ENCODE measurements around the gene TSC22D3. TPM values are rescaled to one million over a fixed set of nuclear protein-coding genes. Genes with fewer than 3 reads are reported as not detected.

TSC22D3 gene
- total RNA-seq, 2 donors from 2014 or later, result 9.9 to 10.5 TPM

GRCh38 chrX:107716118-107716684 lies 59.4 kb downstream of the TSC22D3 start:
- Histone ChIP-seq H3K4me3 (ENCODE audit: low read length) (peak overlapping the region; percentile 75), H3K4me1 (ENCODE audit: control insufficient read depth, insufficient read depth, low read length) (no peaks in the 10 kb centered on the region), H3K27me3 (ENCODE audit: control insufficient read depth, insufficient read depth, low read length, poor library complexity, severe bottlenecking) (peaks cover 14% of the 10 kb centered on the region), H3K36me3 (ENCODE audit: control insufficient read depth, insufficient read depth, low read length) (no peaks in the 10 kb centered on the region), H3K9me3 (ENCODE audit: control insufficient read depth, low read length) (no peaks in the 10 kb centered on the region), H3K9ac (ENCODE audit: extremely low read depth, low read length, poor library complexity, severe bottlenecking) (no peak overlapping the region), H3K27ac (ENCODE audit: low read depth, low read length) (no peak overlapping the region)
- 1% methylated on average over 37 of the region's 52 CpGs; no CpG with 5 or more reads in 1 of the 2 experiments for WGBS, 2 experiments (ENCODE audit: insufficient coverage in 1 of 2, insufficient read length in 1 of 2)
- H3K36me3 Mint-ChIP-seq (ENCODE audit: low read depth), result no peaks in the 10 kb centered on the region
- peak; percentile 89 for DNase-seq
- H3K4me3 Mint-ChIP-seq, result peak overlapping the region; percentile 65
- no peaks in the 10 kb centered on the region for H3K9me3 Mint-ChIP-seq
- peaks cover 17% of the 10 kb centered on the region for H3K4me1 Mint-ChIP-seq
- H3K27ac Mint-ChIP-seq, result peak overlapping the region; percentile 65
- TF ChIP-seq CTCF (conservative IDR thresholded peaks at IDR 0.05), result no peak
- peaks cover 39% of the 10 kb centered on the region for H3K27me3 Mint-ChIP-seq (ENCODE audit: insufficient read depth)

GRCh38 chrX:107715331-107716117 lies 60.1 kb downstream of the TSC22D3 start:
- Histone ChIP-seq H3K4me3 (ENCODE audit: low read length) (peak overlapping the region; percentile 75), H3K27me3 (ENCODE audit: control insufficient read depth, insufficient read depth, low read length, poor library complexity, severe bottlenecking) (peaks cover 14% of the 10 kb centered on the region), H3K27ac (ENCODE audit: low read depth, low read length) (no peak overlapping the region), H3K36me3 (ENCODE audit: control insufficient read depth, insufficient read depth, low read length) (no peaks in the 10 kb centered on the region), H3K9ac (ENCODE audit: extremely low read depth, low read length, poor library complexity, severe bottlenecking) (no peak overlapping the region), H3K9me3 (ENCODE audit: control insufficient read depth, low read length) (no peaks in the 10 kb centered on the region), H3K4me1 (ENCODE audit: control insufficient read depth, insufficient read depth, low read length) (no peaks in the 10 kb centered on the region)
- peak; percentile 60 for DNase-seq
- Mint-ChIP-seq H3K4me3 (peak overlapping the region; percentile 65), H3K36me3 (ENCODE audit: low read depth) (no peaks in the 10 kb centered on the region), H3K27me3 (ENCODE audit: insufficient read depth) (peaks cover 35% of the 10 kb centered on the region), H3K27ac (peak overlapping the region; percentile 65), H3K9me3 (no peaks in the 10 kb centered on the region), H3K4me1 (peaks cover 24% of the 10 kb centered on the region)
- 30 to 55% methylated on average over 2 to 15 of the region's 15 CpGs for WGBS, 2 experiments (ENCODE audit: insufficient coverage in 1 of 2, insufficient read length in 1 of 2)
- no peak for TF ChIP-seq CTCF (conservative IDR thresholded peaks at IDR 0.05)

- H3K9ac ChIP-seq (ENCODE audit: extremely low read depth, low read length, poor library complexity, severe bottlenecking), result no peak overlapping the region
- no peaks in the 10 kb centered on the region for H3K4me1 ChIP-seq (ENCODE audit: control insufficient read depth, insufficient read depth, low read length)
- TF ChIP-seq CTCF (conservative IDR thresholded peaks at IDR 0.05), result peak; percentile 59
- no peaks in the 10 kb centered on the region for H3K36me3 ChIP-seq (ENCODE audit: control insufficient read depth, insufficient read depth, low read length)
- Mint-ChIP-seq H3K4me3 (no peak overlapping the region), H3K27ac (no peak overlapping the region), H3K4me1 (peaks cover 24% of the 10 kb centered on the region), H3K9me3 (no peaks in the 10 kb centered on the region), H3K27me3 (ENCODE audit: insufficient read depth) (peaks cover 30% of the 10 kb centered on the region), H3K36me3 (ENCODE audit: low read depth) (no peaks in the 10 kb centered on the region)
- H3K4me3 ChIP-seq (ENCODE audit: low read length), result no peak overlapping the region
- WGBS, 2 experiments (ENCODE audit: insufficient coverage in 1 of 2, insufficient read length in 1 of 2), result 87 to 92% methylated on average over 2 to 9 of the region's 9 CpGs
- DNase-seq, result peak; percentile 72
- H3K9me3 ChIP-seq (ENCODE audit: control insufficient read depth, low read length), result no peaks in the 10 kb centered on the region
- no peak overlapping the region for H3K27ac ChIP-seq (ENCODE audit: low read depth, low read length)
- H3K27me3 ChIP-seq (ENCODE audit: control insufficient read depth, insufficient read depth, low read length, poor library complexity, severe bottlenecking), result peaks cover 14% of the 10 kb centered on the region
Observed at GRCh38 chrX:107714206-107714891, 61.2 kb downstream of the TSC22D3 start.

All from endodermal cell (in vitro differentiated cells).